Occipital lobe (tissue), 2 donors: ENCODE data around the gene ABCD1. TPM values are rescaled to one million over a fixed set of nuclear protein-coding genes. Genes with fewer than 3 reads are reported as not detected.

Experiments
- DNase-seq: peaks from one replicate; lab custom pipeline; 2025; lab: John Stamatoyannopoulos, UW
- total RNA-seq: library from RNA; depleted of rRNA; stranded (reverse); fragments of >200 nt; gene quantifications from one replicate; pipeline ENCODE4 v1.2.3, GENCODE V29; 2014

Gene ABCD1
- total RNA-seq, 1 donor from 2014 or later = 5.0 TPM

DNA sequence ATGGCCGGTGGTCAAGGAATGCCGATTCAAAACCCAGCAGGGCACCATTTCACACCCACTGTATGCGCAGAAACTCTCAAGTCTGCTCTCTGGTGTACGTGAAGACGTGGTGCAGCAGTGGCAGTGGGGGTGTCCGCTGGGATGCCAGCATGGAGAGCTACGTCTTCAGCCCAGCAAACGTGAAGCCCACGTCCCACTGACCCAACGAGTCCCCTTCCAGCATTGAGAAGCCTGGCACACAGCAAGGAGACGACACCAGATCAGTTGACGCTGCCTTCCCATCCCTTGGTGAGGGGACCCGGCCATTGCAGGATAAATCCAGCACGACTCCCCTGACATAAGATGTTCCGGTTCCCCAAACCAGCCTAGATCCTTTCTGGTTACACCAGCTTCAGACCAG lies 37.2 kb downstream of the ABCD1 start:
- DNase-seq = no peak

DNA sequence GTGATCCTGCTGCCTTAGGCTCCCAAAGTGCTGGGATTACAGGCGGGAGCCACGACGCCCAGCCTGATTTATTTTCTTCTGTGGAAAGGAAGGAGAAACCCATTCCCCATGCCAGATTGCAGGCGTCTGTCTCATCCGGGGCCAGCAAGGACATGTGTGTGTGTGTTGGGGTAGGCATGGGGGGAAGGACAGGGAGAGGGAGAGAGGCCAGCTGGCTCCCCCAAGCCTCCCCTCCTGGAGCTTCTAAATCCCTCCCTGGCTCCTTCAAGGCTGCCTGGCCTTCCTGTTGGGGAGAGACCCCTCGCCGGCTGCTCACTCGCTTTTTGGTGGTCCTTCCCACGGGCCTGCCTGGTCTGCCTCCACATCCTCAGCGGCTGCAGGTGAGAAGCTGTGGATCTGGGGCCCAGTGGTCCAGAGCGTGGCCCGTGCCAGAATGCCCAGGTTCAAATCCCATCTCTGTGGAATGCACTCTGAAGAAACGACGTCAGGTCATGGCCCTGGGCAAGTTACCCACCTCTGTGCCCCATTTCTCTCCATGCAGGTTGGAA lies 38.0 kb downstream of the ABCD1 start:
- no peak for DNase-seq

DNA sequence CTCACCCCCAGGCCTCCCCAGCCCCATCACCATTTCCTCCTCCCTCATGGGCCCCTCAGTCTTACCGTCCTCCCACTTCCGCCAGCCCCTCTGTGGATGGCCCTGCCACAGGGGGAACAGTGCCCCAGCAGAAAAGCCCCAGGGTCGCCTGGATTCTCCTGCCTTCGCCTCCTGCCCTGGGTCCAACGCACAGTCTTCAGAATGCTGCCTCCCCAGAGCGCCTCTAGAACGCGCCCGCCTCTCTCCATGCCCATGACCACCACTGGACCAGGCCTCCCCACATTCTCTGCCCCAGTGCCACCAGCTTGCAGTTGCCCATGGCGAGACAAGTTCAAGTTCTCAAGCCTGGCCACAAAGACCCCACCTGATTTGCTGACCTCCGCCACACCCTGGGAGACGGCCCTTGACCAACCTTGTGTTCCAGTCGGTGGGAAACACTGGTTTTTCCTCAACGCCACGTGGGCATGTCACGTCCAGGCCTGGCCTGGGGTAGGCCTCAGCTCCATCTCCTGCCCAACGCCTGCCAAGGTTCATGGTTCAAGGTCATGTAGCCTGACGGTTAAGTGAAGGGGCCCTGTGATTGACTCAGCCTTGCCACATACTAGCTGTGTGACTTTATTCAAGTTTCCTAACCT lies 38.8 kb downstream of the ABCD1 start:
- DNase-seq = no peak

DNA sequence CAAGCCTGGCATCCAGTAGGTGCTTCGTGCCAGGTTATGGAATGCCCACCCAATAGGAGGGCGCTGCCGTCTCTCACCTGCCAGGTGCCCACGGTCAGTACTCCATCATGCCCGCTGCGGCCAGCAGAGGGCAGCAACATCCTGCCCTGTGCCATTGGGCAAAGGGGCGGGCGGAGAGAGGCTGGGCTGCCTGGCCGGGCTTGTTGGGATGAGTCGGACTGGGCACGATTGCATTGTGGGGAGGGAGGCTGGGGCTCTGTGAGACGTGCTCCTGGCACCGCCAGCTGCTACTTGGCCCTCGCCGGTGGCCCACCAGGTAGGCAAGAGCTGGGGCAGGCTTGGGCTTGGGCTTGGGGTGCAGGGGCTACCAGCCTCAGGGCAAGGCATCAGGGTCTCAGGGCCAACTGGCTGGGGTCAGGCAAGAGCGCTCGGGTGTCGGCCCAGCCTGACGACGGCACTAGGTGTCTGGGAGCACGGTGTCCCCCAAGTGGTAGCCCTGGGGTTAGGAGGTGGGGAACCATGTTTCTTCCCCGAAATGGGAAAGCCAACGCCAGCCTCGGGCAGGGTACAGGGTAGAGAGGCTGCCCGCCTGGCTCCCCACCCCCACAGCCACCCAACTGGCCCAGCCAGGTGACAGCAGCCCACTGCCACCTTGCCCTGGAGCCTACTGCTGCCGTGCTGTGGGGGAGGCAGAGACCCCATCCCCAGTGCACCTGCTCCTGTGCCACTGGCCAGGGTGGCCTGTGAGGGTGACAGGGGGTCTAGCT lies 39.5 kb downstream of the ABCD1 start, which contains the start of gene PLXNB3:
PLXNB3 (plus strand) TSS at position 261 of the 767 bp plus-strand sequence. CDS start 1,287 bp downstream, outside the sequence.
- peak; percentile 71 for DNase-seq

DNA sequence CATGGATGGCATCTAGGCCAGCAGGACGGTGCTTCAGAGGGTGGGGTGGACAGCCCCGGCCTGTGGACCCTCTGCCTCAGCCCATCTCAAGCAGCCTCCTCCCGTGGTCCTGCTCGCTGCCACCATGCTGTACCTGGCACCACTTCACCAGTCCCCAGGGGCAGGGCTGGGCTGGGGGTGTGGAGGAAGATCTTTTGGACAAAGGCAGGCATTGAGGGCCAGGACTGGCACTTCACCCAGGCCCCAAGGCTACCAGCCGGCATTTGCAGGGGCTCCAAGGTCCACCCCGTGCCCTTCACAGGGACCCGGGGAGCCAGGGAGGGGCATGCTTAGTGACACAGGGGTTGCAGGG lies 40.1 kb downstream of the ABCD1 start:
- no peak for DNase-seq

DNA sequence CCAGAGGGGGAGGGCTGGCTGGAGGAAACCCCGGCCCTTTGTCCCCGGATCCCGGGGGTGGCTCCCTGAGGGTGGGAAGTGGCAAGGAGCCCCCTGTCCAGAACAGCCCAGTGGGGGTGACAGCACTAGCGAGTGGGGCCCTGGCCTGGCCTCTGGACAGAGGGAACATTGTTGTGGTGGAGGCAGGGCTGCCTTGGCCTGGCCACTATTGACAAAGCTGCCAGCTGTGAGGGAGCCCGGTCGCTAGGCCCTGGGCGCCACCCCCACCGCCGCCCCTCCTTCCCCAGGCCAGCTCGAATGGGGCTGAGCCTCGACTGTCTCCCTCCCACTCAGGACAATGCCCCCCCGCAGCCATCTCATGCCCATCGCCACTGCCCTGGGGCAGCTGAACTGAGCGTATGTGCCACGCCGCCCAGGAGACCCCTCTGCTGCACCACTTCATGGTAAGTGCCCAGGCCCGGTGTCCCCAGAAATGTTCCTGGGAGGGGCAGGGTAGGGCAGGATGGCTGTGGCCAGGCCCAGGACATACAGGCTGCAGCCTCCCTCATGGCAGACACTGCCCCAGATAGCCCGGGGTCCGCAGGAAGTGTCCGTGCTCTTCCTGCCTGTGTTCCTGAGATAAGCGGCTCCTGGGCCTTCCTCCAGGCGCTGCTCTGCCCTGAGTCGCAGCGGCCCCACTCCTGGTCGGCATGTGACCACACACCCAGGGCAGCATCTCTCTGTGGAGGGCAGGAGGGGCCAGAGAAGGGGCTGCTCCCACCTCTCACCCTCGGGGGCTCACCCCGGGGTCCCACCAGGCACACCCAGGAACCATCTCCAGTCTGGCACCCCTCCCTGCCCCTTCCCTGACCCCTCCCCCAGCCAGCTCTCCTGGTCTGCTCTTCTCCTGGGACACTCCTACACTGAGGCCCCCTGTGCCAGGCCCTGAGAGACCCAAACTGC lies 40.8 kb downstream of the ABCD1 start:
- peak; percentile 82 for DNase-seq

DNA sequence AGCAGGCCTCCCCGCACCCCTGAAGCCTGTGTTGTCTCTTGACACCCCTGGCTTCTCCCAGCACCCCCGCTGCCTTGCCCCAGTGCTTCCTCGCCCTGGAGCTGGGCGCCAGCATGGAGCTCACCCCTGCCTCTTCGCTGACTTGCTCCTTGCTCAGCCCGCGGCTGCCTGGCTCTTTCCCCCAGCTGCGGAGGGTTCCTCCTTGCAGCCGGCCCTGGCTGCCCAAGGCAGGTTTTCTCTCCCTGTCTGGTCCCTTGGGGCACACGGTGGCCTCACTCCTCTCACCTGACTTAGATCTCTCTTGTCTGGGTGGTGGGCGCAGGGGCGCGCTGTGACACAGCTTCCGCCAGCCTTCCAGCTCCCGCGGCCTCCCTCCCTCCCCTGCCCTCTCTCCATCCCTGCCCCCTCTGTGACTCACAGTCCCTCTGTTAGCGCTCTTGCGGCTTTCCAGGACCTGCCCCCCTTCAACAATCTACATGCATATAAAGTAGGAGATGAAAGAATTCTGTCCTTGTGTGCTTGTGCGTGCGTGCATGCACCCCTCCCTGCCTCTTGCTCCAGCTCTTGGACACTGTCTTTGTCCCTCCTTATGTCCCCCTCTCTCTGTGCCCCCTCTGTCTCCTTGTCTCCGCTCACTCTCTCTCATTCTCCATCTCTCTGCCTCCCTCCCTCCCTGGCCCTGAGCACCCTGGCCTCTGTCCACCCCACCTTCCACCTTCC lies 41.6 kb downstream of the ABCD1 start:
- peak; percentile 27 for DNase-seq

DNA sequence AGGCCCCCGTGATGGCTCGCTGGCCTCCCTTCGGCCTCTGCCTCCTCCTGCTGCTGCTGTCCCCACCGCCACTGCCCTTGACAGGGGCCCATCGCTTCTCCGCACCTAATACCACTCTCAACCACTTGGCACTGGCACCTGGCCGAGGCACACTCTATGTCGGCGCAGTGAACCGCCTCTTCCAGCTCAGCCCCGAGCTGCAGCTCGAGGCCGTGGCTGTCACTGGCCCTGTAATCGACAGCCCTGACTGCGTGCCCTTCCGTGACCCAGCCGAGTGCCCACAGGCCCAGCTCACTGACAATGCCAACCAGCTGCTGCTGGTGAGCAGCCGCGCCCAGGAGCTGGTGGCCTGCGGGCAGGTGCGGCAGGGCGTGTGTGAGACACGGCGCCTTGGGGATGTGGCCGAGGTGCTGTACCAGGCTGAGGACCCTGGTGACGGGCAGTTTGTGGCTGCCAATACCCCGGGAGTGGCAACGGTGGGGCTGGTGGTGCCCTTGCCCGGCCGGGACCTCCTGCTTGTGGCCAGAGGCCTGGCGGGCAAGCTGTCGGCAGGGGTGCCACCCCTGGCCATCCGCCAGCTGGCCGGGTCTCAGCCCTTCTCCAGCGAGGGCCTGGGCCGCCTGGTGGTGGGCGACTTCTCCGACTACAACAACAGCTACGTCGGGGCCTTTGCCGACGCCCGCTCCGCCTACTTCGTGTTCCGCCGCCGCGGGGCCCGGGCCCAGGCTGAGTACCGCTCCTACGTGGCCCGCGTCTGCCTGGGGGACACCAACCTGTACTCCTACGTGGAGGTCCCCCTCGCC lies 42.4 kb downstream of the ABCD1 start:
- DNase-seq = no peak

DNA sequence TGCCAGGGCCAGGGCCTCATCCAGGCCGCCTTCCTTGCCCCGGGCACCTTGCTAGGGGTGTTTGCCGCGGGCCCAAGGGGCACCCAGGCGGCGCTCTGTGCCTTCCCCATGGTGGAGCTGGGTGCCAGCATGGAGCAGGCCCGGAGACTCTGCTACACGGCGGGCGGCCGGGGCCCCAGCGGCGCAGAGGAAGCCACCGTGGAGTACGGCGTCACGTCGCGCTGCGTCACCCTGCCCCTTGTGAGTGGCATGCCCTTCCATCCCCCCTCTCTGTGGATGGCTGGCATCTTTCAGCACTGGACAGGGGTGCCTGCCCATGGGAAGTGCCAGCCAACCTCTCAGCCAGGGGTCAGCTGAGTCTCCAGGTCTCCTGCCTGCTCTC lies 43.0 kb downstream of the ABCD1 start:
- no peak for DNase-seq

DNA sequence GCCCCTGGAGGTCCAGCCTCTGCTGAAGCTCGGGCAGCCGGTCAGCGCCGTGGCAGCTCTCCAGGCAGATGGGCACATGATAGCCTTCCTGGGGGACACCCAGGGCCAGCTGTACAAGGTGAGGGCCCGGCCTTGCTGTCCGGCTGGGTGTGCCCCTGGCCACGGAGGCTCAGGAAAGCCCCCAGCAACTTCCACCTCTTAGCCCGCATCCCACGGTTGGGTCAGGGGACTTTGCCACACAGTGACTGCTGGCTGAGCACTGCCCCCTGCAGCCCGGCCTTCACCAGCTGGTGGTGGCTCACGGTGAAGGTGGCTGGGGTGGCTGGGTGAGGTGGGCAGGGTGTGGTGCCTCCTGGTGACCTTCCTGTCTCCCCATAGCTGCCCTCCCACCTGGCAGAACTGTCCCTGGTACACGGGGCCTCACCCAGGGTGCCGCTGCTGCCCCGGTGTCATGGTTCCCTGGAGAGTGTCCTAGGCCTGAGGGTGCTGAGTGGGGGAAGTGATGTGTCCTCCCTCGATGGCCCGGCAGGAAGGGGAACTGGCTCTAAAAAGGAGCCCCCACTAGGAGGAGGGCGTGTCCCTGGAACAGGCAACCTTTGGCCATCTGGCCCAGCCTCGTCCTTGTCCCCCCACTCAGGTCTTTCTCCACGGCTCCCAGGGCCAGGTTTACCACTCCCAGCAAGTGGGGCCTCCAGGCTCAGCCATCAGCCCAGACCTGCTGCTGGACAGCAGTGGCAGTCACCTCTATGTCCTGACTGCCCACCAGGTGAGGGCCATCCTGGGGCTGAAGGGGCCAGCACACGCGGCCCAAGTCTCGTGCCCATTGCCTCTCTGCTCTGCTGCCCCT lies 43.9 kb downstream of the ABCD1 start:
- no peak for DNase-seq

DNA sequence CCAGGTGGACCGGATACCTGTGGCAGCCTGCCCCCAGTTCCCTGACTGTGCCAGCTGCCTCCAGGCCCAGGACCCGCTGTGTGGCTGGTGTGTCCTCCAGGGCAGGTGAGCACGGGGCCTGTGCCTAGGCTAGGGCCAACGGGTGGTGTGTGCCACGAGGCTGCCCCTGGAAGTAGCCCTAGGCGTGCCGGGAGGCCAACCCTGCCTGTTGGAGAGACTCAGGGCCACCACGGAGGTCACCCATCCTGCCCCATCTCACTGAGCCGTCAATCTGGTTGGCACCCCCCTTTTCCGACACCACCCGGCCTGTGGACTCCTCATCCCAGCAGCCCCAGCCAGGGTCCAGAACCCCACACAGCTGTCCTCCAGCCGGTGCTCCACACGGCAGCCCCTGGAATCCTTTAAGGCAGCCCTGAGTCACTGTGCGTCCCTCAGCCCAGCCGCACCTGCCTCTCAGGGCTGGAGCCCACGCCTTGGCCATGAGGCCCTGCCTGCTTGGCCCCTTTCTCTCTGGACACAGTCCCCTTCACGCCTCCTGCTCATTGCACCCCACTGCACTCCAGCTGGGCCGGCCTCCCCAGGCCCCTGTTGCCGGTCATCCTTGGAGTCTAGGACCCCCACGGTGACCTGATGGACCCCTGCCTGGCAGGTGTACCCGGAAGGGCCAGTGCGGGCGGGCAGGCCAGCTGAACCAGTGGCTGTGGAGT lies 44.7 kb downstream of the ABCD1 start:
- no peak for DNase-seq

DNA sequence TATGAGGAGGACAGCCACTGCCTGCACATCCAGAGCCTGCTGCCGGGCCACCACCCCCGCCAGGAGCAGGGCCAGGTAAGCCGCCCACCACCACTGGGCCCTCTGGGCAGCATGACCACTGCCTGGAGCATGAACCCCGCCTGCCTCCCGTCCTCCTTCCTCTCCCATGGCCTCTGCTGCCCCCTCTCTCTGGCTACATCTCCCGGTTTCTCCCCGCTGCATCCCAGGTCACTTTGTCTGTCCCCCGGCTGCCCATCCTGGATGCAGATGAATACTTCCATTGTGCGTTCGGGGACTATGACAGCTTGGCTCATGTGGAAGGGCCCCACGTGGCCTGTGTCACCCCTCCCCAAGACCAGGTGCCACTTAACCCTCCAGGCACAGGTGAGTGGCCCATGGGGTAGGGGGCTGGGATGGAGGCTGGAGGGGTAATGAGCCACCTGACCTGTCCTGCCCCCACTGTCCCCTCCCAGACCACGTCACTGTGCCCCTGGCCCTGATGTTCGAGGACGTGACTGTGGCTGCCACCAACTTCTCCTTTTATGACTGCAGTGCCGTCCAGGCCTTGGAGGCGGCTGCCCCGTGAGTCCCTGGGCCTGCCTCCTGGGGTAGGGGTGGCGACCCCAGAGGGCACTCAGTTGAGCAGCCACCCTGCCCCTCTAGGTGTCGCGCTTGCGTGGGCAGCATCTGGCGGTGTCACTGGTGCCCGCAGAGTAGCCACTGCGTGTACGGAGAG lies 45.4 kb downstream of the ABCD1 start:
- DNase-seq = no peak

DNA sequence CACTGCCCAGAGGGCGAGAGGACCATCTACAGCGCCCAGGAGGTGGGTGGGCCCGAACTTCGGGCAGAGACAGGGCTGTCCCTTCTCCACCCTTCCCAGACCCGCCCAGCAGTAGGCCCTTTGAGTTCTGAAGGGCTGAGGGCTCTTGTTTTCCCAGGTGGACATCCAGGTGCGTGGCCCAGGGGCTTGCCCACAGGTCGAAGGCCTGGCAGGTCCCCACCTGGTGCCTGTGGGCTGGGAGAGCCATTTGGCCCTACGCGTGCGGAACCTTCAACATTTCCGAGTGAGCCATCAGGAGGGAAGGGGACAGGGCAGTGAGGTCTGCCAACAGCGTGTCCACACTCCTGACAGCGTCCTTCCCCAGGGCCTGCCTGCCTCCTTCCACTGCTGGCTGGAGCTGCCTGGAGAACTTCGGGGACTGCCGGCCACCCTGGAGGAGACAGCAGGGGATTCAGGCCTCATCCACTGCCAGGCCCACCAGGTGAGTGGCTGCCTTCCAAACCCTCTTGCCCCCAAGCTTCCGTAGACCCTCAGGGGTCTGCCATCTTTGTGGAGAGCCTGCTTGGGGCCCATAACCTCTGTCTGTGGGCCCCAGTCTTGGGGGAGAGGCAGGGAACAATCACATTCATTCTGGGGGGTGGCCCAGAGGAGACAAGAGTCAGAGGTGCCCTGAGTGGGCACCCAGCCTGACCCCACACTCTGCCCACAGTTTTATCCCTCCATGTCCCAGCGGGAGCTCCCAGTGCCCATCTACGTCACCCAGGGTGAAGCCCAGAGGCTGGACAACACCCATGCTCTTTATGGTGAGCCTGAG lies 46.2 kb downstream of the ABCD1 start:
- no peak for DNase-seq

DNA sequence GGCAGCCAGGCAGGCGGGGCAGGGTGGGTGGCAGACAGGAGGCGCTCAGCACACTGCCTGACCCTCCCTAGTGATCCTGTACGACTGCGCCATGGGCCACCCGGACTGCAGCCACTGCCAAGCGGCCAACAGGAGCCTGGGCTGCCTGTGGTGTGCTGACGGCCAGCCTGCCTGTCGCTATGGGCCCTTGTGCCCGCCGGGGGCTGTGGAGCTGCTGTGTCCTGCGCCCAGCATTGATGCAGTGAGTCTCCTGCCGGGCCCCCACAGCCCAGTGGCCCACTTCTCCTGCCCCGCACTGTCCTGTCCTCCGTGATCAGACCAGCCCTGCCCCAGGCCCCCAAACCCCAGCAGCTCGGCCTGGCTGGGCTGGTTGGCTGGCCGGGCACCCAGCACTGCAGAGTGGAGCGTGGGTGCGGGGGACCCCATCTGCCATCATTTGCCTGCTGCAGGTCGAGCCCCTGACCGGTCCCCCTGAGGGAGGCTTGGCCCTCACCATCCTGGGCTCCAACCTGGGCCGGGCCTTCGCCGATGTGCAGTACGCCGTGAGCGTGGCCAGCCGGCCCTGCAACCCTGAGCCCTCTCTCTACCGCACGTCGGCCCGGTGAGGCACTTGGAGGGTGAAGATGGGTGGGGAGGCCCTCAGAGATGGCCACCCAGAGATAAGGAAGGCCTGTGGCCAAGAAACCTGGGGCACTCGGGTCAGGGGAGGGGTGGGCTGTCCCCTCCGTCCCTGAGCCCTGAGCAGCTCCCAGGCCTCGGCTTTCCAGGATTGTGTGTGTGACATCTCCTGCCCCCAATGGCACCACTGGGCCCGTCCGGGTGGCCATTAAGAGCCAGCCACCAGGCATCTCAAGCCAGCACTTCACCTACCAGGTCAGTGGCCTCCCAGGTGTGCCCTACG lies 47.0 kb downstream of the ABCD1 start:
- no peak for DNase-seq

DNA sequence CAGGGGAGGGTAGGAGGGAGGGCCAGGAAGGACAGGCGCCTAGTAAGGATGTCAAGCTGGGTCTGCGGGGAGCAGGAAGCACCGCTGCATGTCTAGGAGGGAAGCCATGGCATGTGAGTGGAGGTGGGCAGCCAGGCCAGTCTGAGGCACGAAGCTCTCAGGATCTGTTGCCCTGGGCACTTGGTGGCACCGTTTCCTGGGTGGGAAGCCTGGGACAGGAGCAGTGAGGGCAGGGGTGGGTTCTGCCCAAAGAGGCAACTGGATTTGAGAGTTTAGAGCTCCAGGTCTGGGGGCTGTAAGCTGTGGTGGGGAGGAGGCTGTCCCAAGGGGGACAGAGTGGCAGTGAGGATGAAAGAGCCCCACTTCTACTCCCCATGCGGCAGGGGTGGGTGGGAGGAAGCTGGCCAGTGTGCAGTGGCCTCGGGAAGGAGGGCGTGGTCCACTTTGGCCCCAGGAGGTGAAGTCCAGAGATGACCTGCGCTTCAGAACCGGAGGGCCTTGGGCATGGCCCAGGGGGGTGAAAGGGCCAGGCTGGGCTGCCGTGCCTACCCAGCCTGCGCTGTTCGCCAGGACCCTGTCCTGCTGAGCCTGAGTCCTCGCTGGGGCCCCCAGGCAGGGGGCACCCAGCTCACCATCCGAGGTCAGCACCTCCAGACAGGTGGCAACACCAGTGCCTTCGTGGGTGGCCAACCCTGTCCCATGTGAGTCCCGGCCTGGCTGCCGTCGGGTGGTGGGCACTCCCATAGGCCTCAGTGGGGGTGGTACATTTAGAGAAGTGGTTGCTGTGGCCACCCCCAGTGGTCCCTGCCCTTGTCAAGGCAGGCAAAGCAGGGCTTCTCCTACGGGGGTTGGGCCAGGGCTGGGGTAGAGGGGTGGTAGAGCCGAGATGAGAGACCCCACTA lies 47.9 kb downstream of the ABCD1 start:
- no peak for DNase-seq
